PC-3 (cell line): Measurements from ENCODE around the gene ENG. TPM values are rescaled to one million over a fixed set of nuclear protein-coding genes. Genes with fewer than 3 reads are reported as not detected.

Experiments used
- ATAC-seq: fragments of 200-7000 bp; cut with Tn5 transposase; 2 replicates; pipeline ENCODE4 v1.9.1; 2020; ENCODE audit warnings: mild to moderate bottlenecking, moderate library complexity
- BruUV-seq: library from RNA; stranded (reverse); fragments of 400-500 nt; replicated peaks from 2 replicates; lab custom pipeline; 2021; lab: Mats Ljungman, UMichigan
- CTCF ChIA-PET: fragments of 300-600 bp; sonication (Branson Sonifier 250); formaldehyde crosslinking; loops from one replicate; lab custom pipeline; 2022; ENCODE audit warnings: antibody characterized with exemption; lab: Charles Lee
- POLR2A ChIA-PET: fragments of 300-600 bp; sonication (Branson Sonifier 250); formaldehyde crosslinking; loops from one replicate; lab custom pipeline; 2022; ENCODE audit warnings: antibody characterized with exemption; ENCODE audit not compliant: unreplicated experiment; lab: Charles Lee
- DNase-seq: peaks from one replicate; pipeline ENCODE4 v3.0.0-alpha.2; 2015
- H2AFZ ChIP-seq: fragments of 300-600 bp; sonication (generic); 2 replicates; pipeline ENCODE4 v1.6.0; 2016; ENCODE audit warnings: antibody characterized with exemption, low read length
- H3F3A ChIP-seq: fragments of 300-600 bp; sonication (generic); one replicate; pipeline ENCODE4 v1.6.0; 2017; ENCODE audit warnings: antibody characterized with exemption, low read length, control low read depth, mild to moderate bottlenecking; ENCODE audit not compliant: unreplicated experiment
- H3K27ac ChIP-seq: fragments of 300-600 bp; sonication (generic); 2 replicates; pipeline ENCODE4 v1.5.1; 2016; ENCODE audit warnings: mild to moderate bottlenecking, low read length
- H3K27me3 ChIP-seq: fragments of 300-600 bp; sonication (generic); 2 replicates; pipeline ENCODE4 v1.6.1; 2016; ENCODE audit warnings: low read length, mixed read lengths
- H3K36me3 ChIP-seq: fragments of 300-600 bp; sonication (generic); 2 replicates; pipeline ENCODE4 v1.6.1; 2016; ENCODE audit warnings: low read depth, mixed run types, low read length, mixed read lengths
- H3K4me1 ChIP-seq: fragments of 300-600 bp; sonication (generic); 2 replicates; pipeline ENCODE4 v1.5.1; 2016; ENCODE audit warnings: low read length; ENCODE audit not compliant: insufficient read depth
- H3K4me2 ChIP-seq: fragments of 300-600 bp; sonication (generic); 2 replicates; pipeline ENCODE4 v1.6.0; 2016; ENCODE audit warnings: low read length
- H3K4me3 ChIP-seq: fragments of 300-600 bp; sonication (generic); 2 replicates; pipeline ENCODE4 v1.5.1; 2016; ENCODE audit warnings: mild to moderate bottlenecking, low read length, mixed read lengths
- H3K79me2 ChIP-seq: fragments of 300-600 bp; sonication (generic); 2 replicates; pipeline ENCODE4 v1.6.1; 2017; ENCODE audit warnings: low read length, mixed read lengths
- H3K9ac ChIP-seq: fragments of 300-600 bp; sonication (generic); 2 replicates; pipeline ENCODE4 v1.6.0; 2016; ENCODE audit warnings: mild to moderate bottlenecking, low read length
- H3K9me2 ChIP-seq: fragments of 300-600 bp; sonication (generic); replicated peaks from 2 replicates; pipeline ENCODE4 v1.6.1; 2016; ENCODE audit warnings: mixed run types, low read length, mixed read lengths
- H3K9me3 ChIP-seq: fragments of 300-600 bp; sonication (generic); 2 replicates; pipeline ENCODE4 v1.6.1; 2016; ENCODE audit warnings: low read length, mixed read lengths
- H4K20me1 ChIP-seq: fragments of 300-600 bp; sonication (generic); 2 replicates; pipeline ENCODE4 v1.6.1; 2016; ENCODE audit warnings: low read length, mixed read lengths
- CTCF ChIP-seq: fragments of 300-600 bp; sonication (generic); conservative IDR thresholded peaks from 2 replicates; pipeline ENCODE4 v1.5.1; 2017; ENCODE audit warnings: antibody characterized with exemption, low read depth, mild to moderate bottlenecking, low read length
- EZH2 ChIP-seq: fragments of 300-600 bp; sonication (generic); IDR thresholded peaks from one replicate; pipeline ENCODE4 v1.6.1; 2017; ENCODE audit warnings: antibody characterized with exemption, mild to moderate bottlenecking, low read length; ENCODE audit not compliant: unreplicated experiment
- EZH2phosphoT487 ChIP-seq: fragments of 300-600 bp; sonication (generic); IDR thresholded peaks from 2 replicates; pipeline ENCODE4 v1.6.1; 2018; ENCODE audit warnings: mild to moderate bottlenecking, antibody characterized with exemption, low read length, borderline replicate concordance
- intact Hi-C: fragments of 100-400 bp; cut with micrococcal nuclease; formaldehyde crosslinking; loops from 2 replicates; pipeline ENCODE4 v1.9.0; 2023
- total RNA-seq: library from RNA; depleted of rRNA; stranded (reverse); fragments of >200 nt; gene quantifications from 2 replicates; pipeline ENCODE4 v1.2.3, GENCODE V29; 2014

The ENG gene
- total RNA-seq, 1 experiment from 2014 or later = 1.1 TPM

GRCh38 chr9:127773981-127774380 is 80.5 kb downstream of the ENG start:
- no peaks in the 10 kb centered on the region for H4K20me1 ChIP-seq
- no peaks in the 10 kb centered on the region for H3K79me2 ChIP-seq
- intact Hi-C loops = no loop called here
- no peaks in the 10 kb centered on the region for H3F3A ChIP-seq
- DNase-seq = no peak
- ChIA-PET POLR2A (no interaction called here), CTCF (no interaction called here)
- H2AFZ ChIP-seq = no peak overlapping the region
- no peaks in the 10 kb centered on the region for H3K9me3 ChIP-seq
- no peak overlapping the region for H3K4me2 ChIP-seq
- H3K36me3 ChIP-seq = no peaks in the 10 kb centered on the region
- H3K4me3 ChIP-seq = no peak overlapping the region
- no peak overlapping the region for H3K27ac ChIP-seq
- no peaks in the 10 kb centered on the region for H3K27me3 ChIP-seq
- BruUV-seq = no TSS peak
- no peak for ATAC-seq
- peaks cover 4% of the 10 kb centered on the region; the same call in 1 of the 2 replicates for H3K4me1 ChIP-seq
- H3K9ac ChIP-seq = no peak overlapping the region
- H3K9me2 ChIP-seq = no peaks in the 10 kb centered on the region
- TF ChIP-seq EZH2 = no peak

- Histone ChIP-seq H4K20me1 (no peaks in the 10 kb centered on the region), H3K9ac (no peak overlapping the region), H3K4me2 (no peak overlapping the region), H3K4me1 (peaks cover 4% of the 10 kb centered on the region; the same call in 1 of the 2 replicates), H3K36me3 (no peaks in the 10 kb centered on the region), H3K4me3 (no peak overlapping the region), H3K9me3 (no peaks in the 10 kb centered on the region), H3K27me3 (no peaks in the 10 kb centered on the region), H2AFZ (no peak overlapping the region), H3K27ac (no peak overlapping the region), H3K9me2 (no peaks in the 10 kb centered on the region), H3F3A (no peaks in the 10 kb centered on the region), H3K79me2 (no peaks in the 10 kb centered on the region)
- DNase-seq = no peak
- ATAC-seq = no peak
- CTCF ChIA-PET = interaction anchor here (0.7 kb wide), 1 partner anchor 96 kb away, joined by 3 read pairs; no protein-coding TSS in a partner anchor
- BruUV-seq = no TSS peak
- TF ChIP-seq EZH2 (no peak), CTCF (no peak)
- intact Hi-C loops = no loop called here
- POLR2A ChIA-PET = no interaction called here
Measured at GRCh38 chr9:127773272-127773671, 81.2 kb downstream of the ENG start.

- Histone ChIP-seq H3F3A (no peaks in the 10 kb centered on the region), H3K4me2 (no peak overlapping the region), H3K9me2 (no peaks in the 10 kb centered on the region), H3K27ac (no peak overlapping the region), H3K36me3 (no peaks in the 10 kb centered on the region), H3K4me1 (peaks cover 4% of the 10 kb centered on the region; the same call in 1 of the 2 replicates), H3K9ac (no peak overlapping the region), H2AFZ (no peak overlapping the region), H3K27me3 (no peaks in the 10 kb centered on the region), H3K9me3 (no peaks in the 10 kb centered on the region), H4K20me1 (no peaks in the 10 kb centered on the region), H3K4me3 (no peak overlapping the region), H3K79me2 (no peaks in the 10 kb centered on the region)
- no TSS peak for BruUV-seq
- ChIA-PET POLR2A (no interaction called here), CTCF (no interaction called here)
- ATAC-seq (no peak), DNase-seq (no peak)
- TF ChIP-seq CTCF = no peak
- no peak for TF ChIP-seq EZH2phosphoT487
- intact Hi-C loops = no loop called here
Measured at GRCh38 chr9:127772603-127773002, 81.9 kb downstream of the ENG start.
